IMR-90 (cell line): ENCODE measurements around the gene ATP1B4. TPM values are rescaled to one million over a fixed set of nuclear protein-coding genes. Genes with fewer than 3 reads are reported as not detected.

Experiments used
- ATAC-seq: fragments of 200-7000 bp; cut with Tn5 transposase; 2 replicates; pipeline ENCODE4 v1.9.1; 2020; ENCODE audit warnings: low read depth, mild to moderate bottlenecking, moderate library complexity
- BruUV-seq: library from RNA; stranded (reverse); fragments of 400-500 nt; replicated peaks from 2 replicates; lab custom pipeline; 2021; lab: Mats Ljungman, UMichigan
- CTCF ChIA-PET: fragments of 300-600 bp; formaldehyde crosslinking; extraction: SDS; loops from one replicate; lab custom pipeline; 2021; ENCODE audit warnings: antibody characterized with exemption; lab: Yijun Ruan, JAX
- POLR2A ChIA-PET: fragments of 300-600 bp; sonication (Branson Sonifier 250); formaldehyde crosslinking; loops from one replicate; lab custom pipeline; 2022; ENCODE audit warnings: antibody characterized with exemption; ENCODE audit not compliant: unreplicated experiment; lab: Charles Lee
- DNase-seq: peaks from one replicate; pipeline ENCODE4 v3.0.0; 2013
- H2AFZ ChIP-seq: replicated peaks from 2 replicates; pipeline ENCODE3; 2013; ENCODE audit warnings: low read length, mild to moderate bottlenecking; ENCODE audit not compliant: poor library complexity
- H2AK5ac ChIP-seq: 2 replicates; pipeline ENCODE4 v1.6.1; 2013; ENCODE audit warnings: low read depth, low read length, inconsistent platforms
- H2AK9ac ChIP-seq: replicated peaks from 2 replicates; pipeline ENCODE3; 2013; ENCODE audit warnings: mild to moderate bottlenecking, low read depth, low read length, moderate library complexity; ENCODE audit not compliant: poor library complexity
- H2BK120ac ChIP-seq: 2 replicates; pipeline ENCODE4 v1.6.1; 2013; ENCODE audit warnings: low read depth, low read length, inconsistent platforms
- H2BK15ac ChIP-seq: 3 replicates; pipeline ENCODE4 v1.6.1; 2013; ENCODE audit warnings: low read depth, low read length, inconsistent platforms
- H2BK20ac ChIP-seq: 2 replicates; pipeline ENCODE4 v1.6.1; 2013; ENCODE audit warnings: low read depth, mild to moderate bottlenecking, inconsistent platforms, low read length, moderate library complexity
- H2BK5ac ChIP-seq: 2 replicates; pipeline ENCODE4 v1.6.1; 2013; ENCODE audit warnings: mild to moderate bottlenecking, low read depth, low read length, inconsistent platforms; ENCODE audit not compliant: poor library complexity, severe bottlenecking
- H3K14ac ChIP-seq: replicated peaks from 2 replicates; pipeline ENCODE4 v1.6.1; 2013; ENCODE audit warnings: low read depth, low read length, inconsistent platforms
- H3K18ac ChIP-seq: 2 replicates; pipeline ENCODE4 v1.6.1; 2013; ENCODE audit warnings: low read depth, low read length, control low read depth
- H3K23ac ChIP-seq: 2 replicates; pipeline ENCODE4 v1.6.1; 2013; ENCODE audit warnings: low read depth, low read length, inconsistent platforms
- H3K27ac ChIP-seq: 2 replicates; pipeline ENCODE4 v1.5.1; 2013; ENCODE audit warnings: mild to moderate bottlenecking, control low read depth, low read length; ENCODE audit not compliant: insufficient read depth
- H3K27me3 ChIP-seq: 2 replicates; pipeline ENCODE4 v1.6.1; 2013; ENCODE audit warnings: low read length; ENCODE audit not compliant: control insufficient read depth, insufficient read depth
- H3K36me3 ChIP-seq: 2 replicates; pipeline ENCODE4 v1.6.1; 2013; ENCODE audit warnings: low read length, mixed read lengths; ENCODE audit not compliant: control insufficient read depth, insufficient read depth
- H3K4ac ChIP-seq: 2 replicates; pipeline ENCODE4 v1.6.1; 2013; ENCODE audit warnings: low read depth, low read length, inconsistent platforms
- H3K4me1 ChIP-seq: 2 replicates; pipeline ENCODE4 v1.6.1; 2013; ENCODE audit warnings: low read length, mixed read lengths; ENCODE audit not compliant: control insufficient read depth, insufficient read depth
- H3K4me2 ChIP-seq: 2 replicates; pipeline ENCODE4 v1.6.1; 2013; ENCODE audit warnings: low read depth, mild to moderate bottlenecking, control low read depth, low read length, moderate library complexity
- H3K4me3 ChIP-seq: 2 replicates; pipeline ENCODE4 v1.5.1; 2013; ENCODE audit warnings: low read depth, mild to moderate bottlenecking, control low read depth, low read length, moderate library complexity; ENCODE audit not compliant: insufficient read depth
- H3K56ac ChIP-seq: 2 replicates; pipeline ENCODE4 v1.6.1; 2013; ENCODE audit warnings: low read length, inconsistent platforms; ENCODE audit not compliant: insufficient read depth; ENCODE audit errors: extremely low read depth
- H3K79me1 ChIP-seq, 2 experiments: 2 replicates each; pipeline ENCODE4 v1.6.1; 2013; ENCODE audit warnings: low read length in 2 of 2, inconsistent platforms in 1 of 2, low read depth in 1 of 2
- H3K9ac ChIP-seq: 2 replicates; pipeline ENCODE4 v1.6.1; 2013; ENCODE audit warnings: low read depth, low read length, control low read depth
- H3K9me1 ChIP-seq: 2 replicates; pipeline ENCODE4 v1.6.1; 2013; ENCODE audit warnings: low read length, inconsistent platforms; ENCODE audit not compliant: insufficient read depth
- H3K9me3 ChIP-seq: 2 replicates; pipeline ENCODE4 v1.6.1; 2013; ENCODE audit warnings: low read length; ENCODE audit not compliant: control insufficient read depth, insufficient read depth
- H4K20me1 ChIP-seq: 2 replicates; pipeline ENCODE4 v1.6.1; 2013; ENCODE audit warnings: low read length, inconsistent platforms; ENCODE audit not compliant: insufficient read depth
- H4K5ac ChIP-seq: 2 replicates; pipeline ENCODE4 v1.6.1; 2013; ENCODE audit warnings: mild to moderate bottlenecking, low read depth, low read length, control low read depth
- H4K8ac ChIP-seq, 2 experiments: 2 replicates each; pipeline ENCODE4 v1.6.1; 2013; ENCODE audit warnings: low read depth in 2 of 2, low read length in 2 of 2, control low read depth in 1 of 2, inconsistent platforms in 1 of 2
- H4K91ac ChIP-seq: 2 replicates; pipeline ENCODE4 v1.6.1; 2013; ENCODE audit warnings: low read depth, low read length, inconsistent platforms; ENCODE audit not compliant: insufficient read depth
- BHLHE40 ChIP-seq: fragments of 150-350 bp; IDR thresholded peaks from 2 replicates; pipeline ENCODE4 v1.6.1; 2016; ENCODE audit warnings: mild to moderate bottlenecking, low read depth, low read length
- CHD1 ChIP-seq: IDR thresholded peaks from 2 replicates; pipeline ENCODE4 v1.6.1; 2012; ENCODE audit warnings: low read depth, low read length, improper control_type of control experiment
- CTCF ChIP-seq: conservative IDR thresholded peaks from 2 replicates; pipeline ENCODE4 v1.5.1; 2012; ENCODE audit warnings: mild to moderate bottlenecking, low read depth, low read length, improper control_type of control experiment
- ELK1 ChIP-seq: fragments of 150-350 bp; IDR thresholded peaks from 2 replicates; pipeline ENCODE4 v1.6.1; 2016; ENCODE audit warnings: low read depth, mild to moderate bottlenecking, low read length, moderate library complexity, borderline replicate concordance
- MAZ ChIP-seq: IDR thresholded peaks from 2 replicates; pipeline ENCODE4 v1.6.1; 2012; ENCODE audit warnings: low read depth, mild to moderate bottlenecking, low read length, improper control_type of control experiment, moderate library complexity, borderline replicate concordance
- NFE2L2 ChIP-seq: fragments of 150-350 bp; IDR thresholded peaks from 2 replicates; pipeline ENCODE4 v1.6.1; 2016; ENCODE audit warnings: low read depth, mild to moderate bottlenecking, low read length
- POLR2A ChIP-seq: IDR thresholded peaks from 2 replicates; pipeline ENCODE4 v1.6.1; 2012; ENCODE audit warnings: mild to moderate bottlenecking, low read depth, low read length
- RAD21 ChIP-seq: IDR thresholded peaks from 2 replicates; pipeline ENCODE4 v1.6.1; 2012; ENCODE audit warnings: low read length, improper control_type of control experiment
- RCOR1 ChIP-seq: IDR thresholded peaks from 2 replicates; pipeline ENCODE4 v1.6.1; 2012; ENCODE audit warnings: mild to moderate bottlenecking, low read length, improper control_type of control experiment; ENCODE audit not compliant: insufficient replicate concordance
- RFX5 ChIP-seq: IDR thresholded peaks from 2 replicates; pipeline ENCODE4 v1.8.0; 2012; ENCODE audit warnings: low read depth, mild to moderate bottlenecking, low read length, moderate library complexity
- SMC3 ChIP-seq: fragments of 150-350 bp; IDR thresholded peaks from 2 replicates; pipeline ENCODE4 v1.6.1; 2016; ENCODE audit warnings: low read depth, mild to moderate bottlenecking, antibody characterized with exemption, low read length, moderate library complexity
- USF2 ChIP-seq: fragments of 150-350 bp; IDR thresholded peaks from 2 replicates; pipeline ENCODE4 v1.6.1; 2017; ENCODE audit warnings: mild to moderate bottlenecking, antibody characterized with exemption, low read length, low read depth
- WGBS, 2 experiments: methylation state at CpG; one replicate each; pipeline versions ENCODE4 v1.1.5 to v1.1.7; 2013; ENCODE audit warnings: missing lambda C conversion rate in 2 of 2; ENCODE audit not compliant: insufficient read length in 1 of 2; ENCODE audit errors: extremely low coverage in 2 of 2; 5-methylcytosine and 5-hydroxymethylcytosine counted together
- dilution Hi-C: fragments of 300-500 bp; cut with HindIII; formaldehyde crosslinking; loops from one replicate; pipeline ENCODE4 v1.14.3; 2018; ENCODE audit warnings: low sequenced_read_pairs; ENCODE audit not compliant: unreplicated experiment
- in situ Hi-C: fragments of 300-500 bp; cut with MboI; formaldehyde crosslinking; loops from 3 replicates; pipeline ENCODE4 v1.14.3; 2019; ENCODE audit warnings: low sequenced_read_pairs, inconsistent platforms, mixed read lengths
- intact Hi-C: fragments of 100-400 bp; cut with micrococcal nuclease; formaldehyde crosslinking; loops from 2 replicates; pipeline ENCODE4 v1.10.0; 2022
- polyA plus RNA-seq, 3 experiments: library from polyadenylated mRNA; depleted of rRNA; stranded (reverse); fragments of >200 nt; gene quantifications; 2 replicates each; pipeline ENCODE4 v1.2.3, GENCODE V29; 2012; ENCODE audit warnings: low replicate concordance in 1 of 3
- total RNA-seq: library from RNA; depleted of rRNA; stranded (reverse); fragments of >200 nt; gene quantifications from 2 replicates; pipeline ENCODE4 v1.2.3, GENCODE V29; 2012

Gene ATP1B4
- total and polyA plus RNA-seq, 2 of the 4 experiments (the other 2 are of a cell fraction): not detected

GRCh38 chrX:120372667-120373370 lies 10.9 kb downstream of the ATP1B4 start:
- no peaks in the 10 kb centered on the region for H4K20me1 ChIP-seq
- no peak overlapping the region for H4K8ac ChIP-seq
- no peak overlapping the region for H3K56ac ChIP-seq
- H3K79me1 ChIP-seq: no peaks in the 10 kb centered on the region
- DNase-seq (no peak), ATAC-seq (no peak)
- H3K9me3 ChIP-seq: no peaks in the 10 kb centered on the region
- no peaks in the 10 kb centered on the region; the same call in 1 of the 2 replicates for H3K27me3 ChIP-seq
- no peak overlapping the region for H3K4me2 ChIP-seq
- no peak overlapping the region for H2AK9ac ChIP-seq
- dilution Hi-C loops: no loop called here
- intact Hi-C loops: no loop called here
- no peak overlapping the region for H4K91ac ChIP-seq
- no peak overlapping the region for H3K14ac ChIP-seq
- BruUV-seq: no TSS peak
- no peak overlapping the region for H3K23ac ChIP-seq
- H2AFZ ChIP-seq: no peak overlapping the region
- TF ChIP-seq USF2 (no peak), NFE2L2 (no peak), BHLHE40 (no peak), SMC3 (no peak), RAD21 (no peak), MAZ (no peak), RCOR1 (no peak), CHD1 (no peak), CTCF (no peak), POLR2A (no peak), RFX5 (no peak), ELK1 (no peak)
- no peak overlapping the region for H4K5ac ChIP-seq
- H2AK5ac ChIP-seq: no peak overlapping the region
- H3K4ac ChIP-seq: no peak overlapping the region
- in situ Hi-C loops: no loop called here
- H3K36me3 ChIP-seq: no peaks in the 10 kb centered on the region
- 20% methylated on average over 1 of the region's 6 CpGs; no CpG with 5 or more reads in 1 of the 2 experiments for WGBS, 2 experiments
- no peak overlapping the region for H3K9ac ChIP-seq
- H3K18ac ChIP-seq: no peak overlapping the region
- H2BK20ac ChIP-seq: no peak overlapping the region
- no peaks in the 10 kb centered on the region; the same call in 1 of the 2 replicates for H3K9me1 ChIP-seq
- H3K4me1 ChIP-seq: no peaks in the 10 kb centered on the region
- H2BK120ac ChIP-seq: no peak overlapping the region
- H3K4me3 ChIP-seq: no peak overlapping the region
- no peak overlapping the region for H2BK15ac ChIP-seq
- no peak overlapping the region for H3K27ac ChIP-seq
- ChIA-PET POLR2A (no interaction called here), CTCF (no interaction called here)
- H2BK5ac ChIP-seq: no peak overlapping the region
